OCI-LY7 (cell line): ENCODE measurements around the gene ARFGAP2.
"Not testable (repeated sequence)": the region's sequence is repeated elsewhere in the genome, so short reads cannot be mapped to it uniquely, and the experiment has no call there.

ENCODE experiments used
- EZH2phosphoT487 ChIP-seq: fragments of 200-600 bp; sonication (generic); IDR thresholded peaks from 2 replicates; pipeline ENCODE4 v1.6.1; 2018; ENCODE audit warnings: low read depth, borderline replicate concordance, mild to moderate bottlenecking, mixed run types, antibody characterized with exemption, low read length, moderate library complexity, mixed read lengths
- TF ChIP-seq, protein P1 (sequence below): fragments of 200-600 bp; sonication (generic); conservative IDR thresholded peaks from 2 replicates; pipeline ENCODE4 v1.5.1; 2014; ENCODE audit warnings: mild to moderate bottlenecking, antibody characterized with exemption, low read length, moderate library complexity, mixed read lengths

DNA sequence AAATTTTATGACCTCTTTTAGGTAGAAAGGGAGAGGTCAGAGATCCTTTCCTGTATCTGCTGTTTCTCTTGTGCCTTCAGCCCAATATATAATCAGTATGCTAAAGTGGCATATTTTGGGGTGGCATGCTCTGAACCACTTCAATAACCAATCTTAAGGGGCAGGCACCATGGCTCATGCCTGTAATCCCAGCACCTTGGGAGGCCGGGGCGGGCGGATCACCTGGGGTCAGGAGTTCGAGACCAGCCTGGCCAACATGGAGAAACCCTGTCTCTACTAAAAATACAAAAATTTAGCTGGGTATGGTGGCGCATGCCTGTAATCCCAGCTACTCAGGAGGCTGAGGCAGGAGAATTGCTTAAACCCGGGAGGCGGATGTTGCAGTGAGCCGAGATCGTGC is 21.5 kb upstream of the ARFGAP2 start:
- TF ChIP-seq, protein P1, sequence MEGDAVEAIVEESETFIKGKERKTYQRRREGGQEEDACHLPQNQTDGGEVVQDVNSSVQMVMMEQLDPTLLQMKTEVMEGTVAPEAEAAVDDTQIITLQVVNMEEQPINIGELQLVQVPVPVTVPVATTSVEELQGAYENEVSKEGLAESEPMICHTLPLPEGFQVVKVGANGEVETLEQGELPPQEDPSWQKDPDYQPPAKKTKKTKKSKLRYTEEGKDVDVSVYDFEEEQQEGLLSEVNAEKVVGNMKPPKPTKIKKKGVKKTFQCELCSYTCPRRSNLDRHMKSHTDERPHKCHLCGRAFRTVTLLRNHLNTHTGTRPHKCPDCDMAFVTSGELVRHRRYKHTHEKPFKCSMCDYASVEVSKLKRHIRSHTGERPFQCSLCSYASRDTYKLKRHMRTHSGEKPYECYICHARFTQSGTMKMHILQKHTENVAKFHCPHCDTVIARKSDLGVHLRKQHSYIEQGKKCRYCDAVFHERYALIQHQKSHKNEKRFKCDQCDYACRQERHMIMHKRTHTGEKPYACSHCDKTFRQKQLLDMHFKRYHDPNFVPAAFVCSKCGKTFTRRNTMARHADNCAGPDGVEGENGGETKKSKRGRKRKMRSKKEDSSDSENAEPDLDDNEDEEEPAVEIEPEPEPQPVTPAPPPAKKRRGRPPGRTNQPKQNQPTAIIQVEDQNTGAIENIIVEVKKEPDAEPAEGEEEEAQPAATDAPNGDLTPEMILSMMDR = not testable (repeated sequence)
- not testable (repeated sequence) for TF ChIP-seq EZH2phosphoT487
